ENCODE results near the gene RSPRY1. TPM values are rescaled to one million over a fixed set of nuclear protein-coding genes. Genes with fewer than 3 reads are reported as not detected.

RSPRY1 gene
- total RNA-seq, 4 donors from 2014 or later: 28.2 to 31.8 (median 29.5) TPM

DNA sequence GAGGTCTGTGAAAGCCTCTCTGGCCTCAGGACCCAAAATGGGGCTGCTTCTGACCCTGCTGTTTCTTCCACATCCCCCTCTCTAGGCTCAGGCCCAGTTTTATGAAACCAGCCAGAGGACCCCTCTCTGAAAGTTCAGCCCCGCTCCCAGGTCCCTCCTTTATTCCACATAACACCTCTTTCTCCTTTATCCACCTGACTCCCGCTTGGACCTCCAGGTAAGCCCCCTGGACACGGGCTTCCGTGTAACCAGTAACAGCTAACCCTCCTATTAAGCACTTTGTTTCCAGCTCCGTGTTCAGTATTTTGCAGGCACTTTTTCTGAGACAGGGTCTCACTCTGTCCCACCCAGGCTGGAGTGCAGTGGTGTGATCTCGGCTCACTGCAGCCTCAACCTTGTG lies 37.6 kb upstream of the RSPRY1 start:
- TF ChIP-seq POLR2AphosphoS5 (IDR thresholded peaks at IDR 0.05) (no peak), POLR2A (IDR thresholded peaks at IDR 0.05) (no peak), EP300 (IDR thresholded peaks at IDR 0.05) (no peak)
- TF ChIP-seq, protein P1, sequence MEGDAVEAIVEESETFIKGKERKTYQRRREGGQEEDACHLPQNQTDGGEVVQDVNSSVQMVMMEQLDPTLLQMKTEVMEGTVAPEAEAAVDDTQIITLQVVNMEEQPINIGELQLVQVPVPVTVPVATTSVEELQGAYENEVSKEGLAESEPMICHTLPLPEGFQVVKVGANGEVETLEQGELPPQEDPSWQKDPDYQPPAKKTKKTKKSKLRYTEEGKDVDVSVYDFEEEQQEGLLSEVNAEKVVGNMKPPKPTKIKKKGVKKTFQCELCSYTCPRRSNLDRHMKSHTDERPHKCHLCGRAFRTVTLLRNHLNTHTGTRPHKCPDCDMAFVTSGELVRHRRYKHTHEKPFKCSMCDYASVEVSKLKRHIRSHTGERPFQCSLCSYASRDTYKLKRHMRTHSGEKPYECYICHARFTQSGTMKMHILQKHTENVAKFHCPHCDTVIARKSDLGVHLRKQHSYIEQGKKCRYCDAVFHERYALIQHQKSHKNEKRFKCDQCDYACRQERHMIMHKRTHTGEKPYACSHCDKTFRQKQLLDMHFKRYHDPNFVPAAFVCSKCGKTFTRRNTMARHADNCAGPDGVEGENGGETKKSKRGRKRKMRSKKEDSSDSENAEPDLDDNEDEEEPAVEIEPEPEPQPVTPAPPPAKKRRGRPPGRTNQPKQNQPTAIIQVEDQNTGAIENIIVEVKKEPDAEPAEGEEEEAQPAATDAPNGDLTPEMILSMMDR (IDR thresholded peaks at IDR 0.05): no peak
- no peak overlapping the region for H3K4me3 ChIP-seq
- peaks cover 0 to 38% of the 10 kb centered on the region in 2 donors for H3K36me3 ChIP-seq
- 89 to 94% methylated on average over 5 to 6 of the region's 6 CpGs for WGBS, 2 donors (ENCODE audit: low coverage in 1 of 2)
- ATAC-seq: no peak
- no peaks in the 10 kb centered on the region for H3K27me3 ChIP-seq
- peak overlapping the region in 3 of 4 donors; percentile 38 to 50 (median 41) for H3K27ac ChIP-seq
- H3K9me3 ChIP-seq: no peaks in the 10 kb centered on the region
- H3K4me1 ChIP-seq: peaks cover 0 to 41% (median 12%) of the 10 kb centered on the region in 3 donors

DNA sequence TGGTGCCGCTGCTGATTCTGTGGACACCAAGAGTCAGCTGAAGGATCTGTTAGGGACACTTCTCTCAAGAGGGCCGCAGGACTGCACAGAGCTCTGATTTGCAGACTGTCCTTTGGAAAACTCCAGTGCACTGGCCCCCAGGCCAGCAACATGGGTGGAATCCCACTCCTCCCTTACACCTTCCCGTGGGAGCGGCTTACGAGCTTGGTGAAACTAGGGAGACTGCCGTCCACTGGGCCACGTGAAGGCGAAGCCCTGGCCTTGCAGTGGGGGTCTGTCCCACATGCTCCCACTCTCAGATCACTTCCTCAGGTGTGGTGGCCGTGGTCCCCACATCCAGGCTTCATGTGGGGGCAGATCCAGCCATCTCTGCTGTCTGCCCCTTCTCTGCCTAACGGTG lies 36.7 kb upstream of the RSPRY1 start:
- peaks cover 0 to 36% (median 12%) of the 10 kb centered on the region in 3 donors for H3K4me1 ChIP-seq
- no peak overlapping the region for H3K4me3 ChIP-seq
- ATAC-seq: no peak
- WGBS, 2 donors (ENCODE audit: low coverage in 1 of 2): 63 to 86% methylated on average over 1 to 2 of the region's 10 CpGs
- H3K36me3 ChIP-seq: peaks cover 0 to 47% of the 10 kb centered on the region in 2 donors
- no peak for TF ChIP-seq POLR2A (IDR thresholded peaks at IDR 0.05)
- no peak for TF ChIP-seq POLR2AphosphoS5 (IDR thresholded peaks at IDR 0.05)
- TF ChIP-seq, protein P1 (IDR thresholded peaks at IDR 0.05): no peak
- TF ChIP-seq EP300 (IDR thresholded peaks at IDR 0.05): no peak
- H3K27me3 ChIP-seq: no peaks in the 10 kb centered on the region
- no peaks in the 10 kb centered on the region for H3K9me3 ChIP-seq
- no peak overlapping the region for H3K27ac ChIP-seq

DNA sequence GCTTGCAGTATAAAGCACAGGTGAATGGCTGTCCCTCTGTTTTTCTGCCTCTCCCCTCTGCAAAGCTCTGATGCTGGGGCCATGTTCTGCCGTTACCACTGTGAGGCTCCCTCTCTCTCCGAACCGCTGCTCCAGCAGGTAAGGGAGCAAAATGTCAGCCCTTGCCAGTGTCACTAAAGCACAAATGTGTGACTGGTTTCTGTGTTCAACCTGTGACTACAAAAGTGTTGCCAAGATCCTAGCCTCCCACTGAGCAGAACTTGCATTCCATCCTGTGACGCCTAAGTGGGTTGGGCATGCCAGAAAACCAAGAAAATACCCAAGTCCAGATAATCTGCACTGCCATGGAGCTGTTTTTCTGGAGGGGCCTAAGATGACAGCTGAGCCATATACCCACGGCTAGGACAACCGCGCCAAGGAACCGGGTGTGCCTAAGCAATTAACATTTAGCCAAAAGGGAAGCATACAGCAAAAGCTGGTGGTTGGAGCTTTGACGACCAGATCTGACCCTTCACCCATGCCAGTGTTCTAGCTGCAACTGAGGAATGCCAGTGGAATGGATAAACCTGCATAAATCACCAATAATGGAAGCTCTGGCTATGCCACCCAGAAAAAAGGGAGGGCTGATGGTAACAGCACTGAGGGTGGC lies 35.3 kb upstream of the RSPRY1 start:
- Histone ChIP-seq H3K27ac (no peak overlapping the region), H3K4me3 (no peak overlapping the region), H3K27me3 (no peaks in the 10 kb centered on the region), H3K36me3 (peaks cover 0 to 61% of the 10 kb centered on the region in 2 donors), H3K9me3 (no peaks in the 10 kb centered on the region), H3K4me1 (peaks cover 0 to 31% (median 12%) of the 10 kb centered on the region in 3 donors)
- TF ChIP-seq, protein P1 (IDR thresholded peaks at IDR 0.05): no peak
- TF ChIP-seq POLR2AphosphoS5 (IDR thresholded peaks at IDR 0.05) (no peak), EP300 (IDR thresholded peaks at IDR 0.05) (no peak)
- WGBS, 2 donors (ENCODE audit: low coverage in 1 of 2): 56 to 93% methylated on average over 1 to 5 of the region's 9 CpGs
- ATAC-seq: no peak

DNA sequence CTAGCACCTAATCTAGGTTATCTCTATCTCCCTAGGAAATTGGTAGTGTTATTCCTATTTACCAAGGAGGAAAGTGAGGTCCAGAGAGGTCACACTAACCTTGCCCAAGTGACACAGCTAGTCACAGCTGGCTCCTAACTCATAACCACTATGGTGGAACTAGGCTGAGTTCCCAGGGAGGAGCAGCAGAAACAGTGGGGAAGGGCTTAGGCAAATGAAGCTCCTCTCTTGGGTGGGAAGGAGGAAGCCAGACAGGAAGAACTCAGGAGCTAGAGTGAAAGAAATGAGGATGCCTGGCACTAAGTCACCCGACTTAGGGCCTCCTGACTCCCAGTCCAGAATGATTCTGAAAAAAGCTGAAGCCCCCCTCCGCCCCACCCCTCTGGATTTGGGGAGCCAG lies 34.8 kb upstream of the RSPRY1 start:
- 56 to 57% methylated on average over 1 to 2 of the region's 2 CpGs for WGBS, 2 donors (ENCODE audit: low coverage in 1 of 2)
- H3K27ac ChIP-seq: no peak overlapping the region

More for the DNA sequence above, 34.8 kb upstream of the RSPRY1 start:
- no peak for ATAC-seq
- H3K36me3 ChIP-seq: peaks cover 0 to 67% of the 10 kb centered on the region in 2 donors
- no peak overlapping the region for H3K4me3 ChIP-seq
- no peaks in the 10 kb centered on the region for H3K27me3 ChIP-seq
- H3K9me3 ChIP-seq: no peaks in the 10 kb centered on the region
- TF ChIP-seq POLR2AphosphoS5 (IDR thresholded peaks at IDR 0.05): no peak
- no peak for TF ChIP-seq EP300 (IDR thresholded peaks at IDR 0.05)
- TF ChIP-seq, protein P1 (IDR thresholded peaks at IDR 0.05): no peak
- TF ChIP-seq POLR2A (IDR thresholded peaks at IDR 0.05): no peak
- H3K4me1 ChIP-seq: peaks cover 0 to 25% (median 12%) of the 10 kb centered on the region in 3 donors

All from gastroesophageal sphincter (tissue), 4 donors.